Renal pelvis (tissue), 4 donors: ENCODE data around the gene FBXL17. TPM values are rescaled to one million over a fixed set of nuclear protein-coding genes. Genes with fewer than 3 reads are reported as not detected.
"Not testable (repeated sequence)": the region's sequence is repeated elsewhere in the genome, so short reads cannot be mapped to it uniquely, and the experiment has no call there.

Experiments
- DNase-seq: peaks from one replicate; pipeline ENCODE4 v3.0.0-alpha.2; 2013
- polyA plus RNA-seq, 3 donors: library from polyadenylated mRNA; unstranded; fragments of 120-200 nt; gene quantifications; one replicate each; pipeline ENCODE4 v1.2.1, GENCODE V29; 2013; ENCODE audit not compliant: insufficient read length in 3 of 3

Gene FBXL17
- polyA plus RNA-seq, 3 donors: 26.3 to 32.7 (median 27.0) TPM

GRCh38 chr5:108171759-108172158, 210.1 kb downstream of the FBXL17 start:
- no peak for DNase-seq

- DNase-seq: no peak
Observed at GRCh38 chr5:108168915-108169314, 213.0 kb downstream of the FBXL17 start.

- DNase-seq: no peak
Observed at GRCh38 chr5:108167174-108167573, 214.7 kb downstream of the FBXL17 start.

- no peak for DNase-seq
Observed at GRCh38 chr5:108164574-108164973, 217.3 kb downstream of the FBXL17 start.

- not testable (repeated sequence) for DNase-seq
Observed at GRCh38 chr5:108152854-108153253, 229.0 kb downstream of the FBXL17 start.

GRCh38 chr5:108149369-108149768, 232.5 kb downstream of the FBXL17 start:
- no peak for DNase-seq

GRCh38 chr5:108148715-108149139, 233.2 kb downstream of the FBXL17 start:
- DNase-seq: peak; percentile 14

- DNase-seq: no peak
Observed at GRCh38 chr5:108146222-108146621, 235.7 kb downstream of the FBXL17 start.

GRCh38 chr5:108145351-108145750, 236.5 kb downstream of the FBXL17 start:
- DNase-seq: no peak

GRCh38 chr5:108144332-108144731, 237.6 kb downstream of the FBXL17 start:
- DNase-seq: no peak

- no peak for DNase-seq
Observed at GRCh38 chr5:108143581-108143980, 238.3 kb downstream of the FBXL17 start.

- DNase-seq: no peak
Observed at GRCh38 chr5:108141676-108142075, 240.2 kb downstream of the FBXL17 start.

GRCh38 chr5:108136493-108136892, 245.4 kb downstream of the FBXL17 start:
- no peak for DNase-seq

- DNase-seq: no peak
Observed at GRCh38 chr5:108129129-108129528, 252.8 kb downstream of the FBXL17 start.

- DNase-seq: no peak
Observed at GRCh38 chr5:108125771-108126511, 256.0 kb downstream of the FBXL17 start.

GRCh38 chr5:108124596-108124995, 257.3 kb downstream of the FBXL17 start:
- no peak for DNase-seq

- no peak for DNase-seq
Observed at GRCh38 chr5:108122702-108123101, 259.2 kb downstream of the FBXL17 start.

GRCh38 chr5:108118813-108119514, 262.9 kb downstream of the FBXL17 start:
- DNase-seq: peak; percentile 11

GRCh38 chr5:108115673-108116072, 266.2 kb downstream of the FBXL17 start:
- no peak for DNase-seq

- no peak for DNase-seq
Observed at GRCh38 chr5:108113950-108114349, 267.9 kb downstream of the FBXL17 start.

- no peak for DNase-seq
Observed at GRCh38 chr5:108111736-108112135, 270.2 kb downstream of the FBXL17 start.

- no peak for DNase-seq
Observed at GRCh38 chr5:108109059-108109458, 272.8 kb downstream of the FBXL17 start.

- DNase-seq: no peak
Observed at GRCh38 chr5:108104448-108104847, 277.4 kb downstream of the FBXL17 start.
